ENCODE data around the gene COL16A1.
A peak's percentile ranks its signal among the peaks of the same experiment; 100 is the strongest.

COL16A1 gene

DNA sequence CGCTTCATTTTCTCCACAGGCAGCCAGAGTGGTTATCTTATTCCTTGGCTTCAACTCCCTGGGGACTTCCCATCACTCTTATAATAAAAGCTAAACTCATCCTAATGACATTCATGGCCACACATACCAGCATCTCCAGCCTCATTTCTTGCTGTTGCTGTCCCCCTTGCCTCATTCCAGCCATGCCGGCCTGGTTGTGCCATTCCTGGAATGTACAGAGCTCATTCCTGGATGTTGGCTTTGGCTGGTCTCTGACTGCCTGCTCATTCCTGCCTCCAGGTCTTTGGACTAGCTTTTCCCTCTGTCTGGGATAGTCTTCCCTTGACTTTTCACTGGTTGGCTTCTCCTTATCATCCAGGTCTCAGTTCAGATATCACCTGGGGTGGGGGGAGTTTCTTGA, 56.7 kb downstream of the COL16A1 start:
- no peak for DNase-seq (ENCODE audit: low read depth)

DNA sequence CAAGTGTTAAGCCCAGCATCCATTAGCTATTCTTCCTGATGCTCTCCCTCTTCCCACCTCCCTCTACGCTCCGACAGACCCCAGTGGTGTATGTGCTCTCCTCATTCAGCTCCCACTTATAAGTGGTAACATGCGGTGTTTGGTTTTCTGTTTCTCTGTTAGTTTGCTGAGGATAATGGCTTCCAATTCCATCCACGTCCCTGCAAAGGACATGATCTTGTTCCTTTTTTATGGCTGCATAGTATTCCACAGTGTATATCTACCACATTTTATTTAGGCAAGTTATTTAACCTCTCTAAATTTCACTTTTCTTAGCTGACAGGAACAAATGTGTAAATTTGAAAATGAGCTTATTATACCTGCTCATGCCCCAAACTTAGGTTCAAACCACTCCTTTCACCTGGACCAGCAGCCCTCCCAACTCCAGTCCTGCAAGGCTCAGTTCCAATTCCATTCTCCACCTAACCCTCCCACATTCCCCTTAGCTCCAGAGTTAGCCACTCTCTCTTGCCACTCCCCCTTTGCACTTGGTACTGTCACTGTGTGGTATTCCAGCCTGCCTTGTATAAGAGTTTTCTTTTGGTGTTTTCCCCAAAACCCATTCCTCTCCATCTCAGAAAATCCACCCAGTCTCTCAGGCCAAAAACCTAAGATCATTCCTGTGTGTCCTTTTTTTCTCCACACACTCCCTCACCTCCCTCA, 57.4 kb downstream of the COL16A1 start:
- DNase-seq (ENCODE audit: low read depth), result no peak

DNA sequence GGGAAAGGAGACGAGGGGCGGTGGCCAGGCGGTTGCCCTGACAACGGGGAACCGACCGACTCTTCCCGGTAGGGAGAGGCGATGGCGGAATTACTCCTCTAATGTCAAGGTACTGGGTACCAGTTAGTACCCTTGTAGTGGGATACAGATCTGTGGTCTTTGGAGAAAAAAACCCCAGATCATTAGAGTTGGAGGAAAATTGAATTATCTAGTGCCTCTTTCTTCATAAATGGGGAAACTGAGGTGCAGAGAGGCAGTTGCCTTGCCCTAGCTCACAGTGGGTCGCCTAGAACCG, 58.6 kb downstream of the COL16A1 start:
- DNase-seq (ENCODE audit: low read depth), result no peak

DNA sequence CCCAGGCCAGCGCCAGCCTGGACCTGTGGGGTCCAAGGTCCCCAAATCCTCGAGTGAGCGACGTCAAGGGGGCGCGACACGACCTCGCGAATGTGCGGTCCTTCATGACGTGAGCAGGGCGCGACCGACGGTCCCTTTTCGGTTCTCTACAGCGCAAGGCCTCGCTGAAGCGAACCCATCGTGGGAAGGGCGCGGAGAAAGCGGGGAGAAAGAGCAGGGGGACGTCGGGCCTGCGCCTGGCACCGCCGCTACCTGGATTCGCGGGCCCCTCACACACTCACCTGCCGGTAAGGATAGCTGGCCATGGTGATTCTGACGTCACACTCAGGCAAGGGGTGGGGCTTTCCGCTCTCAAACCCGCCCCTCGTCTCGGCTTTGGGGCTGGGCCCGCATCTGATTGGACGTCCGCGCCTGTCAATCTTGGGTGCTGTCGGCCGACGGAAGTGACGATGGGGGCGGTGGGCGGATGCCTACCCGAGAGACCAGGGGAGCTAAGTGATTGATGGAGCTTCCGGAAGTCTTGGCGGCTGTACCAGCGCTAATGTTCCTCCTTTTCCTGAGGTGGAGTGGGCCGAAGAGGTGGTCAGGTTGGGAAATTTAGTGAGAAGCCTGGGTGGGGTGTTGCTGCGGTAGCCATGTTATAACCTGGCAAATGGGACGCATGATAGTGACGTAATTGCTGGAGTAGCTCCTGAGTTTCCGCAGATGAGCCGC, 59.1 kb downstream of the COL16A1 start, which contains the start of gene PEF1:
Gene PEF1, minus strand, starts transcription at position 317 of the 714 bp plus-strand sequence. Its CDS starts 12 bp downstream, at position 305.
- DNase-seq (ENCODE audit: low read depth), result peak; percentile 98

DNA sequence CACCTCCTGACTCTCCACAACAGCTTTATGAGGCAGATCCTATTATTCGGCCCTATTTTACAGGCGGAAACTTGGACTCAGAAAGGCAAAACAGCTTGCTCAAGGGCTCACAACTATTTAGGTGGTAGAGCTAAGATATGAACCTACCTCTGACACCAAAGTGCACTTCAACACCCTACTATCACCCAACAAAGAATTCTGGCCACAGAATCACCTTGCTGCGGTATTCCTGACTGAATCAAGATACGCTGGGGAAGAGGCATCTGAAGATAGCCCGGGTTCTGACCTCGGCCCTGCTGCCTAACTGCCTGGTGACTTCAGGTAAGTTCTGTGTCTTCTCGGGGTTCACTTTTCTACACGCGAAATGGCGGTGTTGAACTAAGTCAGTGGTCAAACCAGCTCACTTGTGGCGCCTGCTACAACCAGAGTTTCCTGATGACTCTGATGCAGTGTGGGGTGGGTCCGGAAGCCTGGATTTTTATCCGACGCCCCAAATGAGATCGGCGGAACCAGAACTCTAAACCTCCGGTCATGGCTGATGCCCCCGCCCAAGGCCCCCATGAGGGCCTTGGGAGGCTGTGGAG, 59.7 kb downstream of the COL16A1 start:
- no peak for DNase-seq (ENCODE audit: low read depth)

DNA sequence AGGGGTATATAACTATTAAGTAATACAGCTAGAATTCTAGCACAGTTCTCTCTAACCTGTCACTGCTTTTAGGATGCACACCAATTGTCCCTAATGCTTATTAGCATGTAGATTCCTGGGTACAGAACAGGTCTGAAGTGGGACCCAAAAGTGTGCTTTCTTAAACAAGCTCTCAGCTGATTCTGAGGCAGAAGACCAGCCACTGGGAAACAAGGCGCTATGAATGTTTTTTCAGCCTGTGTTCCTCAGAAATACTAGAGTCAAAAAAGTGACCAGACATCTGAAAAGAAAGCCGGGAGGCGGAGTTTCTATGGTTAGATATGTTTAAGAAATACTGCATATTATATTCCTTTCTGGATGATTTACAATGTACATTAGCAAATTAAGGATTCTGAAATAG, 60.9 kb downstream of the COL16A1 start:
- no peak for DNase-seq (ENCODE audit: low read depth)

DNA sequence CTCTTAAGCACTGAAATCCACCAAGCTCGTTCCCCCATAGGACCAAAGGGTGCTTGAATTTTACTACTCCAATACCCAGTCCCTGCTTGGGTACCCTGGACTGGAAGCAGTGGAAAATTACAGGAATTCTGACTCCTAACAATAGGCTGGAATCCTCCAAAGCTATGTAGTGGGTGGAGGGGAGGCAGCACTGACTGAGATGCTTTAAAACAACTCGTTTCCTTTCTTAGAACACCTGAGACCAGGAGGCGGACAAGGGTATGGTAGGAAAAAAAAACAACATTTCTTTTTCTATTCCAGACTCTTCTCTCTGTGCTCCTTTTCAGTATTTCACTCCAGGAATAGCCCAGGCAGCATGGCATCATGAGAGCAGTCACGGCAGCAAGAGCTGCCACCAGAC, 61.5 kb downstream of the COL16A1 start:
- DNase-seq (ENCODE audit: low read depth), result no peak

DNA sequence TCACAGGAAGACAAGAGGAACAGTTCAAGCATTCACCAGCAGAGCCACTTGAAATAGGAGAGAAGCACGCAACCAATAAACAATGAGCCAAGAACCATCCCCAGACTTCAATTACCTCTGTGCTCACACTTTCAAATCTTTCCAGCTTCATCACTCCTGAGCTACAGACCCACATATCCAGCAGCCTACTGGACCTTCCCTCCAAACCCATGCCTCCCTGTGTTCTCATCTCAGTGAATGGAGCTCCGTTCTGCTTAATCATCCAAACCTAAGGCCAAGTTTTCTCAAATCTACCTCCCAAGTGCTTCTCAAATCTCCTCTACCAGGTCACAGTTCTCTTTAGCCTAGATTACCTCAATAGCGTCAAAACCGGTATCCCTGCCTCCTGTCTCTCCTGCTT, 62.9 kb downstream of the COL16A1 start:
- DNase-seq (ENCODE audit: low read depth), result no peak

DNA sequence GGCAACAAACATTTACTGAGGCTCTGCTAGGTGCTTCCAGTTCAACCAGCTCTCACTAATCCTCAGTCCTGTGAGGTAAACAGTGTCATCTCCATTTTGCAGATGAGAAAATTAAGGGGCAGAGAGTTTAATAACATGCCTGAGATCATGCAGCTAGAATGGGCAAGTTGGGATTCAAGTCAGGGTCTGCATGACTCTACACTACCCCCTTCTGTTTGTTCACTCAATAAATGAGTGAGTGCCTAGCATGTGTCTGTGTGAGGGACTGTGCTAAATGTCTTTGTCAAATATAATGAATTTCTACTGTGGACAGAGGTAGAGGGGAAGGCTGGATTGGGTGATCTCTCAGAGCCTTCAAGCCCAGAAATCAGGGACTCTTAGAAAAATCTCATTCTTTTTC, 63.6 kb downstream of the COL16A1 start:
- DNase-seq (ENCODE audit: low read depth), result no peak

DNA sequence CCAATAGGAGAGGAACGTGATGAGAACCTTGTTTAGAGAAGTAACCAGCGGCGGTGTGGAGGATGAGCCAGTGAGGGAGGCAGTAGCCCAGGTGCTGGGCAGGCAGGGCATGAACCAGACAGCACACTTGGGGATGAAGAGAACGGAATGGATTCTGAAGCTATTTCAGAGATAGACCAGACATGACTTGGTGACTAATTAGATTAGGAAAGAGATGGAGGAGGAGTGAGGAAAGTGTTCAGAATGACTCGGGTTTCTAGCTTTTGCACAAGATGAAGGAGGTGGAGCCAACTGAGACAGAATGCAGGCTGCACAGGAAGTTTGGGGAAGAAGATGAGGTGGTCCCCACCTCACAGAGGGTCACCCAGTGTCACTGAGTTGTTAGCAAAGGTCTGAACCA, 64.3 kb downstream of the COL16A1 start:
- DNase-seq (ENCODE audit: low read depth), result no peak

DNA sequence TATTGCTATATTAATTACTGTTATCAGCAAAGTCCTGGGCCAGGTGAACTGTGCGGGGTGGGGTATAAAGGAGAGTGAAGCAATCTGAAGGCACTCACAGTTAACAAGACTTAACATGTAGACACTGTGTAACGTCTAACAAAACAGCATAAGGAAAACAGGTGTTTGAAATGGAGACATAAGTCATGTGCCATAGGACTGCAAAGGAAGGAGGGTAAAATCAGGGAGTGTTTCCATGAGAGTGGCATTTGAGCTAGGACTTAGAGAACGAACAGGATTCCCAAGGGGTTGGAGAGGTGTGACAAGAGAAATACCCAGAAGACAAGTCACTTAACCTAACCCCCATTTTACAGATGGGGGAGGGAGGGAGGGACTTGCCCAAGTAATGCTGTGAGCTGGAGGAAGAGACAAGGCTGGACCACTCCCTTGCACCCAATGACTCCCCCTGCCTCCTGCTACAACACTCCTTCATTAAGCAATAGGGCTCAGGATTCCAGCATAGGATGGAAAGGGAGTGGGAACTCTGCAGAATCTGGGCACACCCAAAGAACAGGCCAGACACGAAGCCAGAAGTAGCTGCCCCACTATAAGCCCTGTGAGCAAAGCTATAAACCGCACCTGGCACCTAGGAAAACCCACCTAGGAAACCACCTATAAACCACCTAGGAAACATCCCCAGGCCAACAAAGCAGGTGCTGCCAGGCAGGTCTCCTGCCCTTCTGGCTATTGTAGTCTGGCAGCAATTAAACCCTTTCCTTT, 65.7 kb downstream of the COL16A1 start:
- DNase-seq (ENCODE audit: low read depth), result no peak

DNA sequence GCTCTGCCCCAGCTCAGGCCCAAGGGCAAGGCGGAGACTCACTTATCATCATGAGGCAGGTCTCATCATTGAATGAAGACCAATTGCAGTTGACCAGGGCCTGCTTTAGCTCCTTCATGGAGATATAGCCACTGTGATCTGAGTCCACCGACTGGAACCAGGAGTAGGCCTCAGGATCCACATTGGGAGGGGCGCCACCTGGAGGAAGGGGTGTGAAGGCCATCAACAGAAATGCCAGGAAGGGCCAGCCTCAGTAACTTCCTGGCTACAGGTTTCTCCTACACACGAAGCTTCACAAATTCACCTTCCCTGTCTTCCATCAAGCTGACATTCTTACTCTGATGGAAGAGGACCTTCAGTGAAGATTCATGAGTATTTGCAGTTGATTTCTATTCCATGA, 70.7 kb downstream of the COL16A1 start:
- no peak for DNase-seq (ENCODE audit: low read depth)

DNA sequence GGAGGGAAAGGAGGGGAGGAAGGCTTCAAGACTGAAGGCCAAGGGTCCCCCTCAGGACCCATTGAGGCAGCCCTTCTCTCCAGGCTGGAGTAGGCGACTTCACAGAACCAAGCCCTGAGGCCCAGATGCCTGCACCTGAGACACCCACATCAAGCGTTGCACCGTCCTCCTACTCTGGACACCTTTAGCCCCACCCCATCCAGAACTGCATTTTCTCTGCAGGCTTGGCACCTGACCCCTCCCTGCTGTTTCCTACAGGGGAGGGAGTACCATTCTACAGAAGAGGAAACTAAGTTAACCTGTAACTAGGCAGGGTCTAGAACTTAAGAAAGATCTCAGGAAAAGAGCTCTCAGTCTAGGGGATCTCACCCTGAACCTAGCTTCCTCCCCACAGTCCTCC, 71.2 kb downstream of the COL16A1 start:
- no peak for DNase-seq (ENCODE audit: low read depth)

DNA sequence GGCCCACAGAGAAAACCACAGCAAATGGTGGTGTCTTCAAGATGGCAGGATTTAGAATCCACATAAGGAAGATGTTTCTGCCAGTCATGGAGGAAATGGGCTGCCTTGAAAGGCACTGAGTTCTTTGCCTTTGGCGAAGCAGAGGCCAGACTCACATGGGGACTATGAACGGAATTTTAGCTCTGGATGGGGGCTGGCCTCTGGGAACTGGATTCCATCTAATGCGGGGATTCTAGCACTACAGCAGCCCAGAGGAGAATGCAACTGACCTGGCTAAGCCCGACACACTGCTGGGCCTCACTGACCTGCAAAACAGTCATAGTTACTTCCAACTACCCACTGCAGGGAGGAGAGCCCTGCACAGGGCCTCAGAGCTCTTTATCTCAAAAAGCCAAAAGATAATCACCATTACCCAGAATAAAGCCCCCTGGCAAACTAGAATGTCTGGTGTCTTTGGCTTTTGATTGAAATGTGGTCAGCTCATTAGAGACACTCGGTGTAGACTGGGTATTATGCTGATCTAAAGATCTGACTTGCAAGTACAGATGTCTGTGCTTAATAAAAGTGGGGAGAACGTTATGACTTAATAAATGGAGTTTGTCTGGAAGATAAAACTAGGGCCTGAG, 74.8 kb downstream of the COL16A1 start:
- DNase-seq (ENCODE audit: low read depth), result no peak

DNA sequence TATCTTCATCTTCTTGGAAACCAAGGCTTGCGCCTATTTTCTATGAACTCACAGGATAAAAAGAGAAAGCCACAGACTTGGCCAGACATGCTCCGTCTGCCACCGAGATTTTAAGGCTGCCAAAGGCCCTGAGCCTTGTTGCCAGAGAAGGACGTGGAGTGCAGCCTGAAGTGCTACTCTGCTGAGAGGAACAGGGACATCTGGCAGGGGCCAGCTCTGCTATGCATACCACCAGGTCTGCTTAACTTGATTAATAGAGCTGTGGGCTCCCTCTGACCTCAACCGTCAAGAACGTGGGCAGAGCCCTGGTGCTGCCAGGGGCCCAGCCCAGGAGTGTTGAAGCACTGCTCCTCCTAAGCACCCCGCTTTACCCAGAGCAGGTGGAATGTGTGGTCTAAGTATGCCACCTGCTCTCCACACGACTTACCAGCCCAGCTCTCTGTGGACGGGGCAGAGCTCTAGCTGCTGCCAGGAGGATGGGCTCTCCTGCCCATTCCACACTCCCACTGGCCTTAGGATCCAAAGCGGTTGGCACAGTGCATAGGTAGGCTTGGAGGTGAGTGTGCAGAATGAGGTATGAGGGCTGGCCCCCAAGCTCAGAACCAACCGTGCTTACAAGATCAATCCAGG, 75.8 kb downstream of the COL16A1 start:
- no peak for DNase-seq (ENCODE audit: low read depth)

DNA sequence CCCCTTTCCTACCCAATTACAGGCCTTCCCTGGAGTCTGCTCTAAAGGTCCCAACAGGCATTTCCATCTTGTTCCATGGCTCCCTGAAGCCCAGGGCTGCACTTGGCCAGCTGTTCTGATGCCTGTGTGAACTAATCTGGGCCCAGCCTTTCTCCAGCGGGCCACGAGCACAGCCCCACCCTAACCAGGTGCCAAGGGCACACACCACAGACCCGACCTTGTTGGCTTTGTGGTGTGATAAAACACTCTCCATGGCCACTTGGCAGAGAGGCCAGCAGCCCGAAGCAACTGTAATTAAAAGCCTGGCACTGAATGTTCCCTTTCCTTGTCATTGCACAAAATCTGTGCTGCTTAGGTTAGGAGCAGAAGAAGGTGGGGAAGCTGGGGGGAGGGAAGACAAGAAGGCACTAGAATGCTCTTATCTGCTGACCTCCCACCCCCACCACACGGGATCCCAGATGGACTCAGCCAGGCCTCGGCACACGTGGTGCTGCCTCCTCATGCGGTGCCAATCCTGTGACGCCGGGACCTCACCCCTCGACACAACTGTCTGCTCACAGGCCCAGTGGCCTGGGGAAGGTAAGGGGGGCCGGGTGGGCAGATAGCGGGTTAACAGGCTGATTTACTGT, 76.4 kb downstream of the COL16A1 start:
- DNase-seq (ENCODE audit: low read depth), result no peak

DNA sequence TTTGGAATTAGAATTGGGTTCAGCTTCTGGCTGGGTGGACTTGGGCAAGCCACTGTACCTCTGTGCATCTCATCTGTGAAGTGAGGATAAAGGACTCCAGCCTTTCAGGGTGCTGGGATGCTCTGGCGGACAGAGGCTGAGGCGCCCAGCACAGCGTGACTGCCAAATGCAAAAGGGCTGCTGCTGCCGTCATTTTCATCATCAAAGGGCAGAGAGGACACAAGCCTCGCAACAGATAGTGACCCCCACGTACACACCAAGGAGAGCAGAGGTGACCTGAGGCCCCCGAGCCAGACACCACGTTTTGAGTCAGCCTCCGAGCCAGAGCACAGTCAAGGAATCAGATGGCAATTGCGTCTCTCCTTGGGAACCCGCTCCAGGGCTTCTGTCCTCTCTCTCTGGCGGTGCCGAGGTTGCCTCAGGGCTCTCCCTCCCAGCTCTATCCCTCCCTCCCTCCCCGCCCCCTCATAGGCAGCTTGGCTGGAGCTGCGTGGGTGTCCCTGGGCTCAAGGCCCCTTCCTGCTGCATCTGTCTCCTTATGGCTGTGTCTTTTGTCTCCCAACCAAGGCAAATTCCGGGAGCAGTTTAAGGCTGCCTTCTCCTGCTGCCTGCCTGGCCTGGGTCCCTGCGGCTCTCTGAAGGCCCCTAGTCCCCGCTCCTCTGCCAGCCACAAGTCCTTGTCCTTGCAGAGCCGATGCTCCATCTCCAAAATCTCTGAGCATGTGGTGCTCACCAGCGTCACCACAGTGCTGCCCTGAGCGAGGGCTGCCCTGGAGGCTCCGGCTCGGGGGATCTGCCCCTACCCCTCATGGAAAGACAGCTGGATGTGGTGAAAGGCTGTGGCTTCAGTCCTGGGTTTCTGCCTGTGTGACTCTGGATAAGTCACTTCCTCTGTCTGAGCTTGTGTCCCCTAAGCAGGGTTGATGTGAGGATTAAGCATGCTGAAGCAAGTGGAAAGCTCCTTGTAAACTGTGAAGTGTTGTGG, 77.3 kb downstream of the COL16A1 start:
- DNase-seq (ENCODE audit: low read depth), result no peak

DNA sequence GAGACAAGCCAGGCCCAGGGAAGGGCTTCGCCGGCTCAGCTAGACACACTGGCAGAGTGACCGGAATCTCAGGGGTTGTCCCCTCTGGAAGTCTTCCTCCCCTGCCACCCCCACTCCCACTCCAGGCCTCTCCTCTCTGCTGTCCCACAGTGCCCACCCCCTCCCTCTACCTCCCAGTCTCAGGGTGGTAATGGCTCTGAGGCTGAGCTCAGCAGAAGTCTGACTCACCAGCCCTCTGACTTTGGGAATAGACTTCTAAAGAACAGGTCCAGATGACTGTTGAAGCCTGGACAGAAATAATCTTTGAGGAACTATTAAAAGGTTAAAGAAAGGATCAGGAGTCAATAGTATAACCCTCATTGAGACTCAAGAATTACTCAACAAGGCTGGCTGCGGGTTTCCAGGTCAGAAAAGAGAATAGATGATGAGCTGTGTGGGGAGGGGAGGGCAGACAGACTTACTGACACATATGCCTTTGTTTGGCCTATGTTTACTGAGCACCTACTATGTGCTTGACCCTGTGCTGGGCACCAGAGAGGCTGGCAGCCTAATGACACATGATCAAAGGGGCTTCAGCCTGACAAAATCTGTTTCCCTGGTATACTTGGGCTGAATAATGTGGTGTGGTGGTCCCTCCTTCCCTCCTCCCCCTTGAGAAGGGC, 78.1 kb downstream of the COL16A1 start:
- DNase-seq (ENCODE audit: low read depth), result no peak

DNA sequence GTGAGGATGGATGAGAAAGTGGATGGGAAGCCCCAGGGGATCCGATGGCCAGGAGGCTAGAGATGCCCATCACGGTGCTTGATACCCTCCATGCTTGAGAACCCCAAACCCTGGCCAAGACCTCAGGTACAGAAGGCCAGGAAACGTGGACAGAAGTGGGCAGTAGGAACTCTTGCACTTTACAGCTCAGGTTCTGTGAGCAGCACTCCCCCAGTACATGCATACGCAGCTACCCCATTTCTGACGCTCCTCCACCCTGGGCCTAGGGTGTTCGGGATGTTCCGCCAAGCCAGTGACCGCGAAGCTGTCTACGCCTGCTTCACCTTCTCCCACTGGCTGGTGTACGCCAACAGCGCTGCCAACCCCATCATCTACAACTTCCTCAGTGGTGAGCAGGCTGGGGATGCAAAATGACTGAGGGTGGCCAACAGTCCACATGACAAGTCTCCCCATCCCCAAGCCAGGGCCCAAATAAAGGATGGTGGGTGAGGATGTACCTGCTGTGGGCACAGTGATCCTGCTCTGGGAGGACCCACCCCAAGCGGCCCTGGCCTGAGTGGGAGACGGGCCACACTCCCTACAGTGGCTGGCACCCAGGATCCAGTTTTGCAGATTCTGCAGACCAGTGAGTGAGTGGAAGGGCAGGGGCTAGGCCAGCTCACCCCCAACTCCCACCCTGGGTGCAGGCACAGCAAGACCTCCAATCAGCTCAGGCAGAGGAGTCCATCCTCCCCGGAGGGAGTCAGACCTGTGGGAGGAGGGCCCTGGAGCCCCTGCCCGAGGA, 78.9 kb downstream of the COL16A1 start:
- DNase-seq (ENCODE audit: low read depth), result no peak

Measured in T-helper 22 cell (primary cell).